A549 (cell line): ENCODE data around the gene MINDY2. TPM values are rescaled to one million over a fixed set of nuclear protein-coding genes. Genes with fewer than 3 reads are reported as not detected.

Experiments
- ATAC-seq, 2 experiments: fragments of 200-7000 bp in 1 of 2; fragments of >200 bp in 1 of 2; cut with Nextera tagmentation in 1 of 2; cut with Tn5 transposase in 1 of 2; 3 replicates each; pipeline versions ENCODE4 v1.8.0 to v1.9.1; 2018 to 2020; ENCODE audit warnings: mild to moderate bottlenecking in 1 of 2, moderate library complexity in 1 of 2
- CTCF ChIA-PET: fragments of 300-600 bp; sonication (Branson Sonifier 250); formaldehyde crosslinking; extraction: SDS; loops from one replicate; lab custom pipeline; 2021; ENCODE audit warnings: antibody characterized with exemption, inconsistent platforms; lab: Yijun Ruan, JAX
- POLR2A ChIA-PET: fragments of 350-600 bp; formaldehyde crosslinking; extraction: SDS; loops from one replicate; lab custom pipeline; 2021; ENCODE audit warnings: antibody characterized with exemption, inconsistent platforms; lab: Yijun Ruan, JAX
- DNase-seq, 2 experiments: peaks; one replicate each; pipeline versions ENCODE4 v3.0.0 to v3.0.0-alpha.2; 2011 to 2016; ENCODE audit warnings: low read depth in 1 of 2, low spot score in 1 of 2
- FAIRE-seq: peaks from 2 replicates; lab custom pipeline; 2011; peaks lifted over from hg19 to GRCh38; lab: Jason Lieb, UNC
- H3K27ac ChIP-seq, 2 experiments: fragments of >200 bp; sonication (Bioruptor Twin); formaldehyde crosslinking; 3 replicates each; pipeline ENCODE4 v1.5.1; 2016 to 2017
- H3K4me1 ChIP-seq: fragments of >200 bp; sonication (Bioruptor Twin); formaldehyde crosslinking; 3 replicates; pipeline ENCODE4 v1.6.1; 2016
- H3K4me2 ChIP-seq: fragments of >200 bp; sonication (Bioruptor Twin); formaldehyde crosslinking; 3 replicates; pipeline ENCODE4 v1.6.1; 2016
- H3K4me3 ChIP-seq: fragments of >200 bp; sonication (Bioruptor Twin); formaldehyde crosslinking; 3 replicates; pipeline ENCODE4 v1.5.1; 2016
- H3K9me3 ChIP-seq: fragments of >200 bp; sonication (Bioruptor Twin); formaldehyde crosslinking; 3 replicates; pipeline ENCODE4 v1.6.1; 2016
- CBX8 ChIP-seq: fragments of 200-600 bp; sonication (generic); IDR thresholded peaks from 2 replicates; pipeline ENCODE4 v1.6.1; 2016
- CHD2 ChIP-seq: fragments of 150-350 bp; IDR thresholded peaks from 2 replicates; pipeline ENCODE4 v1.6.1; 2014; ENCODE audit warnings: low read length; ENCODE audit not compliant: partially characterized antibody
- CTCF ChIP-seq: fragments of >200 bp; sonication (Bioruptor Twin); formaldehyde crosslinking; IDR thresholded peaks from 3 replicates; pipeline ENCODE4 v1.5.1; 2016
- ELK1 ChIP-seq: fragments of 150-350 bp; IDR thresholded peaks from 2 replicates; pipeline ENCODE4 v1.6.1; 2014; ENCODE audit warnings: low read depth, mild to moderate bottlenecking, low read length
- EP300 ChIP-seq, 2 experiments: fragments of >200 bp; sonication (Bioruptor Twin); formaldehyde crosslinking; IDR thresholded peaks; 2 replicates in 1 of 2; 3 replicates in 1 of 2; pipeline ENCODE4 v1.6.1; 2016 to 2017
- FOSB ChIP-seq: fragments of 250-450 bp; sonication (Bioruptor Pico); IDR thresholded peaks from 2 replicates; pipeline ENCODE4 v1.5.0; 2020; ENCODE audit warnings: mild to moderate bottlenecking, moderate library complexity
- FOSL2 ChIP-seq, 2 experiments: fragments of 450-650 bp in 1 of 2; fragments of >200 bp in 1 of 2; sonication (Bioruptor Twin) in 1 of 2; formaldehyde crosslinking; IDR thresholded peaks; 2 replicates each; pipeline versions ENCODE4 v1.5.0 to v1.6.1; 2016 to 2020; ENCODE audit warnings: mild to moderate bottlenecking in 1 of 2, moderate library complexity in 1 of 2
- FOXS1 ChIP-seq: fragments of 250-450 bp; sonication (Bioruptor Pico); IDR thresholded peaks from 2 replicates; pipeline ENCODE4 v1.5.0; 2020; ENCODE audit warnings: mild to moderate bottlenecking, moderate library complexity
- JUNB ChIP-seq: fragments of >200 bp; sonication (Bioruptor Twin); formaldehyde crosslinking; IDR thresholded peaks from 2 replicates; pipeline ENCODE4 v1.6.1; 2016
- MAZ ChIP-seq: fragments of 150-350 bp; IDR thresholded peaks from 2 replicates; pipeline ENCODE4 v1.6.1; 2014; ENCODE audit warnings: antibody characterized with exemption, low read depth, low read length, borderline replicate concordance
- PBX3 ChIP-seq: IDR thresholded peaks from 2 replicates; pipeline ENCODE4 v1.6.1; 2012
- RAD21 ChIP-seq, 2 experiments: fragments of >200 bp in 1 of 2; sonication (Bioruptor Twin) in 1 of 2; formaldehyde crosslinking in 1 of 2; IDR thresholded peaks in 1 of 2; conservative IDR thresholded peaks in 1 of 2; 2 replicates in 1 of 2; 3 replicates in 1 of 2; pipeline ENCODE4 v1.6.1; 2012 to 2018; ENCODE audit warnings: inconsistent platforms in 1 of 2
- REST ChIP-seq: fragments of 200-600 bp; sonication (generic); IDR thresholded peaks from 2 replicates; pipeline ENCODE4 v1.6.1; 2016; ENCODE audit warnings: antibody characterized with exemption, mild to moderate bottlenecking, moderate library complexity
- SMC3 ChIP-seq: fragments of >200 bp; sonication (Bioruptor Twin); formaldehyde crosslinking; IDR thresholded peaks from 3 replicates; pipeline ENCODE4 v1.6.1; 2018; ENCODE audit warnings: inconsistent platforms
- SREBF2 ChIP-seq: fragments of 450-650 bp; IDR thresholded peaks from 2 replicates; pipeline ENCODE4 v1.6.1; 2014; ENCODE audit warnings: mild to moderate bottlenecking, moderate library complexity
- whole genome bisulfite sequencing: methylation state at CpG from one replicate; pipeline ENCODE4 v1.1.6; 2017; ENCODE audit errors: missing lambda C conversion rate; 5-methylcytosine and 5-hydroxymethylcytosine counted together
- polyA plus RNA-seq, 4 experiments: library from polyadenylated mRNA; depleted of rRNA in 3 of 4; stranded (reverse); fragments of >200 nt; fragmentation: RNase III in 1 of 4; extraction: RNeasy Plus Mini Kit Qiagen cat#74134 plus additional on column Dnase treatment in 1 of 4; gene quantifications; 2 replicates in 3 of 4; 3 replicates in 1 of 4; pipeline ENCODE4 v1.2.3, GENCODE V29; 2011 to 2017

MINDY2 gene
- polyA plus RNA-seq, 2 of the 4 experiments (the other 2 are of a cell fraction) = 4.7 to 7.0 TPM

- ChIA-PET CTCF (interaction anchor here (0.5 kb wide), 1 partner anchor 457 kb away, joined by 3 read pairs; no protein-coding TSS in a partner anchor), POLR2A (no interaction called here)
- H3K4me2 ChIP-seq = no peak overlapping the region
- DNase-seq (no peak), FAIRE-seq (peak; percentile 81), ATAC-seq (no peak)
- H3K9me3 ChIP-seq = no peaks in the 10 kb centered on the region
- TF ChIP-seq CBX8 (no peak), FOXS1 (CRISPR knock-in tag) (no peak), MAZ (no peak), JUNB (no peak), EP300 (IDR thresholded peaks at IDR 0.05) (no peak)
- H3K27ac ChIP-seq = no peak overlapping the region
- 91% methylated on average over 1 of the region's 1 CpG for WGBS
- no peaks in the 10 kb centered on the region for H3K4me1 ChIP-seq
- no peak overlapping the region for H3K4me3 ChIP-seq
Measured at GRCh38 chr15:58898150-58898680, 127.1 kb downstream of the MINDY2 start.

- H3K9me3 ChIP-seq = no peaks in the 10 kb centered on the region
- 87% methylated on average over 3 of the region's 3 CpGs for WGBS
- ATAC-seq = no peak
Measured at GRCh38 chr15:58900631-58901030, 129.5 kb downstream of the MINDY2 start.

More at GRCh38 chr15:58900631-58901030, 129.5 kb downstream of the MINDY2 start:
- H3K4me1 ChIP-seq = no peaks in the 10 kb centered on the region
- no peak for DNase-seq
- ChIA-PET POLR2A (no interaction called here), CTCF (interaction anchor here (0.9 to 1.1 kb wide), 3 partner anchors 9 to 19 kb away, joined by 3 to 4 read pairs (median 3); no protein-coding TSS in a partner anchor)
- TF ChIP-seq FOSB (CRISPR knock-in tag) (no peak), JUNB (no peak), ELK1 (no peak), REST (no peak), CBX8 (no peak), CHD2 (no peak), FOSL2 (IDR thresholded peaks at IDR 0.05) (no peak), FOSL2 (CRISPR knock-in tag; IDR thresholded peaks at IDR 0.05) (no peak), SMC3 (no peak), SREBF2 (no peak), CTCF (no peak), RAD21 (conservative IDR thresholded peaks at IDR 0.05 in 1 of 2, IDR thresholded peaks at IDR 0.05 in 1 of 2) (no peak), PBX3 (no peak)
- no peak overlapping the region for H3K27ac ChIP-seq
- no peak overlapping the region for H3K4me2 ChIP-seq
- no peak overlapping the region for H3K4me3 ChIP-seq
- no peak for FAIRE-seq
